Measurements from ENCODE around the gene MME. TPM values are rescaled to one million over a fixed set of nuclear protein-coding genes. Genes with fewer than 3 reads are reported as not detected.

Gene MME
- total RNA-seq, 1 donor from 2014 or later, result 65.8 TPM

DNA sequence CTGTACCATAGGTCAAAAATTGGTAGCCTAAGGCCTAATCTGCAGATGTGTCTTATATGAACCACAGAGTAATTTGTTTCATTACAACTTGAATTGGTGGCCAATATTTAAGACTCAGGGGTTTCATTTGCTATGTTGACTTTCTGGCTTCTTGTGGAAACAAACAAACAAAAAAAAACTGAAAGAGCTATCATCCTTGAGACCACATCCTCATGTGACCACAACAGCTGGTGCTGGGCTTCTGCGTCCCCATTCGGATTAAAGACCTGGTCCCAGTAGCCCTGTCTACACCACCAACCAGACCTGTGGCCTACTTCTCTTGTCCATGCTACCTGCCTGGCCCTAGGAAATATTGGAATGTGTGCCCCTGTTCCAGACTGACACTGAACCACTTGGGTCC is 151.7 kb downstream of the MME start:
- H3K27me3 Mint-ChIP-seq, result no peaks in the 10 kb centered on the region
- no peaks in the 10 kb centered on the region for H3K9me3 Mint-ChIP-seq
- H3K4me1 Mint-ChIP-seq (ENCODE audit: unreplicated experiment), result peaks cover 9% of the 10 kb centered on the region
- no peak overlapping the region for H3K4me3 Mint-ChIP-seq
- no peaks in the 10 kb centered on the region for H3K36me3 Mint-ChIP-seq
- TF ChIP-seq, protein P1, sequence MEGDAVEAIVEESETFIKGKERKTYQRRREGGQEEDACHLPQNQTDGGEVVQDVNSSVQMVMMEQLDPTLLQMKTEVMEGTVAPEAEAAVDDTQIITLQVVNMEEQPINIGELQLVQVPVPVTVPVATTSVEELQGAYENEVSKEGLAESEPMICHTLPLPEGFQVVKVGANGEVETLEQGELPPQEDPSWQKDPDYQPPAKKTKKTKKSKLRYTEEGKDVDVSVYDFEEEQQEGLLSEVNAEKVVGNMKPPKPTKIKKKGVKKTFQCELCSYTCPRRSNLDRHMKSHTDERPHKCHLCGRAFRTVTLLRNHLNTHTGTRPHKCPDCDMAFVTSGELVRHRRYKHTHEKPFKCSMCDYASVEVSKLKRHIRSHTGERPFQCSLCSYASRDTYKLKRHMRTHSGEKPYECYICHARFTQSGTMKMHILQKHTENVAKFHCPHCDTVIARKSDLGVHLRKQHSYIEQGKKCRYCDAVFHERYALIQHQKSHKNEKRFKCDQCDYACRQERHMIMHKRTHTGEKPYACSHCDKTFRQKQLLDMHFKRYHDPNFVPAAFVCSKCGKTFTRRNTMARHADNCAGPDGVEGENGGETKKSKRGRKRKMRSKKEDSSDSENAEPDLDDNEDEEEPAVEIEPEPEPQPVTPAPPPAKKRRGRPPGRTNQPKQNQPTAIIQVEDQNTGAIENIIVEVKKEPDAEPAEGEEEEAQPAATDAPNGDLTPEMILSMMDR (conservative IDR thresholded peaks at IDR 0.05), result no peak
- no peak overlapping the region for H3K27ac Mint-ChIP-seq
- no peak for DNase-seq (ENCODE audit: extremely low spot score, unreplicated experiment)

DNA sequence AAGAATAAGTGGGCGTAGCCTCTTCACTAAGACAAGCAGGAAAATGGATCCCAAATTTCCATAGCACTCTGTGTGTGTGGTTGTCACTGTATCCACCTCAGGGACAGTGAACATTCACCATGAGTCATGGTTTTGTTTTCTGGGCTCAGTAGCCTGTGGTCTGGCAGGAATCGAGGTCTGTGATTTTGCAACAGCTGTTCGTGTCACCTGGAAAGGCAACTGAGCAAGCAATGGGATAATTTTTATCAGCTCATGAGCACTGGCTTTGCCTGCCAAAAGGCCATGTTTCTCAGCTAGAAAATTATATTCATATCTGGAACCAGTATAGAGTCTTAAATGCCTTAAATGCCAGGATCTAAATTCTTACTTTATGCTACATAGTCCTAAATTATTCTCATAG is 152.5 kb downstream of the MME start:
- Mint-ChIP-seq H3K27ac (no peak overlapping the region), H3K36me3 (no peaks in the 10 kb centered on the region), H3K4me3 (no peak overlapping the region), H3K27me3 (no peaks in the 10 kb centered on the region), H3K4me1 (ENCODE audit: unreplicated experiment) (peaks cover 9% of the 10 kb centered on the region), H3K9me3 (no peaks in the 10 kb centered on the region)
- TF ChIP-seq, protein P1 (conservative IDR thresholded peaks at IDR 0.05), result no peak
- DNase-seq (ENCODE audit: extremely low spot score, unreplicated experiment), result no peak

DNA sequence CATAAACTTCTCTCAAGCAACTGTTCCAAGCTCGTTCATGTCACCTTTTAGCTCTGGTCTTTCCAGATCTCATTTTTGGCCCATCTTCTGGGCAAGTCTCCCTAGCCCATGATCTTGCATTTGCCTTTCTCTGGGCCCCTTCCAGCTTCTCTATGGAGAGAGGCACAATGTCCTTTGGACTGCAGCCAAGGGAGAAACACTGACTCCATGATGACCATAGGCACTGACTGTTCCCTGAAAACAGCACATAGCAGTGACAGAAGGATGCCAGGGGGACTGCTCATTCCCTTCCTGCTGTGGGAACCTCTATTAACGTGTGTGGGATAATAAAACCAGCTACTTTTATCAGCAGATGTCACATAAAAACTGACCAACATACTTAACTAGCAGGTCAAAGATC is 153.1 kb downstream of the MME start:
- no peak overlapping the region for H3K27ac Mint-ChIP-seq
- TF ChIP-seq, protein P1 (conservative IDR thresholded peaks at IDR 0.05), result no peak
- H3K36me3 Mint-ChIP-seq, result no peaks in the 10 kb centered on the region
- no peak overlapping the region for H3K4me3 Mint-ChIP-seq
- no peak for DNase-seq (ENCODE audit: extremely low spot score, unreplicated experiment)
- no peaks in the 10 kb centered on the region for H3K27me3 Mint-ChIP-seq
- peaks cover 9% of the 10 kb centered on the region for H3K4me1 Mint-ChIP-seq (ENCODE audit: unreplicated experiment)
- H3K9me3 Mint-ChIP-seq, result no peaks in the 10 kb centered on the region

Other genes with a start within 250 kb of the MME start
- gene STRIT1, start 213.4 kb downstream of the MME start, total RNA-seq (ENCODE audit: low replicate concordance), result 0.33 TPM in 1 of 2 replicates, not detected in the other